ENCODE measurements around the gene NKX3-2. TPM values are rescaled to one million over a fixed set of nuclear protein-coding genes. Genes with fewer than 3 reads are reported as not detected.
A peak's percentile ranks its signal among the peaks of the same experiment; 100 is the strongest.

NKX3-2 gene
- total RNA-seq (2021) (not detected in 2 replicates), Bru-seq, nascent RNA (not detected), BruChase-seq, experiment 1, labeled RNA remaining after a 2-hour chase (not detected), BruChase-seq, experiment 2, labeled RNA remaining after a 6-hour chase (not detected)
- long read RNA-seq, partial matches to known transcripts, result 1 of 1 reads
- long read RNA-seq, other reads (novel, unspliced or antisense), result 0 of 1 reads

DNA sequence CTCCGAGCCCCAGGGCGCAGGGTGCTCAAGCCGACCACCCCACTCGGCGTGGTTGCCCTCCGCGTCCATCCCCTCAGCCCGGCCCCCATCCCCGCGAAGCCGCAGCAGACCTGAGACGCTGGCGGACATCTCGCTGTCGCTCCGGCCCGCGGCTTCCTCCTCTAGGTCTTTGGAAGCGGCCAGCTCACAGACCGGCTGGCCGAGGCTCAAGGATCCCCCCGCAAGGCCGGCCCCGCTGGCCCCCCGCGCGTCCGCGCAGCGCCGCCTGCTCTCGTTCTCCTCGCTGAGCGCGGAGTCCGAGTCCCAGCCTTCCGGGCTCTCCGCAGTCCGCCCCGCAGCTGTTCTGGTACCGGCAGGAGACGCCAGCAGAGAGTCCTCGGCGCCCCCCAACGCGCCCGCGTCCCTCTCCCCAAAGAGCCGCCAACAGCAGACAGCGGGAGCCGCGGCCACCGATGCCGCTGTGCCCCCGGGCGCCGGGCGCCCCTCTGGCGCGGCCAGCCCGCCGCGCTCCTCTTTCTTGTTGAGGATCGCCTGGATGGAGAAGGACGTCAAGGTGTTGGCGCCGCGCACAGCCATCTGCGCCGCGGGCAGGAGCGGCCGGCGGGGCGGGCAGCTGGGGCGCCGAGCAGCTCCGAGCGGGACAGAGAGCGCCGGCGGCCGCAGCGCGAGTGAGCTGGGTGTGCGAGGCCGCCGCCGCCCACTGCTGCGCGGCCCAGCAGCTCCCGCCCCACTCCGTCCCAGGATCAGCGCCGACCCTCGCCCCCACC is at the start of gene NKX3-2:
NKX3-2 (minus strand) TSS at position 670 of the 767 bp plus-strand sequence; CDS start at position 576, 94 bp downstream.
- no peaks in the 10 kb centered on the region for H3K36me3 ChIP-seq (ENCODE audit: low read depth)
- H3K27me3 ChIP-seq (ENCODE audit: insufficient read depth, low read depth), result peaks cover 11% of the 10 kb centered on the region; the same call in 1 of the 2 replicates
- ChIA-PET POLR2A (ENCODE audit: unreplicated experiment) (no interaction called here), CTCF (no interaction called here)
- no peaks in the 10 kb centered on the region for H3F3A ChIP-seq (ENCODE audit: insufficient read depth, low read depth)
- H3K4me3 ChIP-seq, result peak within 1 kb of the TSS; percentile 62; the same call in 1 of the 2 replicates
- DNase-seq, result peak in 1 of 2 experiments; percentile 11
- no peak within 1 kb of the TSS for H3K27ac ChIP-seq
- no TSS peak for BruUV-seq (replicated peaks)
- no peaks in the 10 kb centered on the region for H4K20me1 ChIP-seq (ENCODE audit: insufficient read depth)
- H3K9me2 ChIP-seq (ENCODE audit: insufficient read depth), result no peaks in the 10 kb centered on the region
- peaks cover 5% of the 10 kb centered on the region; the same call in 1 of the 2 replicates for H3K4me1 ChIP-seq (replicated peaks; ENCODE audit: insufficient read depth)
- H3K79me2 ChIP-seq (ENCODE audit: low read depth), result no peaks in the 10 kb centered on the region
- H3K4me2 ChIP-seq, result peak within 1 kb of the TSS; percentile 90
- intact Hi-C loops (cut with micrococcal nuclease; ENCODE audit: unreplicated experiment), result loop anchor here (1.0 kb wide), 1 partner anchor 60 kb away; the partner anchor contains the start of gene RAB28
- H3K9me3 ChIP-seq (ENCODE audit: insufficient read depth, low read depth), result no peaks in the 10 kb centered on the region
- TF ChIP-seq, protein P1, sequence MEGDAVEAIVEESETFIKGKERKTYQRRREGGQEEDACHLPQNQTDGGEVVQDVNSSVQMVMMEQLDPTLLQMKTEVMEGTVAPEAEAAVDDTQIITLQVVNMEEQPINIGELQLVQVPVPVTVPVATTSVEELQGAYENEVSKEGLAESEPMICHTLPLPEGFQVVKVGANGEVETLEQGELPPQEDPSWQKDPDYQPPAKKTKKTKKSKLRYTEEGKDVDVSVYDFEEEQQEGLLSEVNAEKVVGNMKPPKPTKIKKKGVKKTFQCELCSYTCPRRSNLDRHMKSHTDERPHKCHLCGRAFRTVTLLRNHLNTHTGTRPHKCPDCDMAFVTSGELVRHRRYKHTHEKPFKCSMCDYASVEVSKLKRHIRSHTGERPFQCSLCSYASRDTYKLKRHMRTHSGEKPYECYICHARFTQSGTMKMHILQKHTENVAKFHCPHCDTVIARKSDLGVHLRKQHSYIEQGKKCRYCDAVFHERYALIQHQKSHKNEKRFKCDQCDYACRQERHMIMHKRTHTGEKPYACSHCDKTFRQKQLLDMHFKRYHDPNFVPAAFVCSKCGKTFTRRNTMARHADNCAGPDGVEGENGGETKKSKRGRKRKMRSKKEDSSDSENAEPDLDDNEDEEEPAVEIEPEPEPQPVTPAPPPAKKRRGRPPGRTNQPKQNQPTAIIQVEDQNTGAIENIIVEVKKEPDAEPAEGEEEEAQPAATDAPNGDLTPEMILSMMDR (conservative IDR thresholded peaks at IDR 0.05), result no peak
- TF ChIP-seq EZH2 (IDR thresholded peaks at IDR 0.05; ENCODE audit: low read depth), result no peak
- peak within 1 kb of the TSS; percentile 79 for H2AFZ ChIP-seq

DNA sequence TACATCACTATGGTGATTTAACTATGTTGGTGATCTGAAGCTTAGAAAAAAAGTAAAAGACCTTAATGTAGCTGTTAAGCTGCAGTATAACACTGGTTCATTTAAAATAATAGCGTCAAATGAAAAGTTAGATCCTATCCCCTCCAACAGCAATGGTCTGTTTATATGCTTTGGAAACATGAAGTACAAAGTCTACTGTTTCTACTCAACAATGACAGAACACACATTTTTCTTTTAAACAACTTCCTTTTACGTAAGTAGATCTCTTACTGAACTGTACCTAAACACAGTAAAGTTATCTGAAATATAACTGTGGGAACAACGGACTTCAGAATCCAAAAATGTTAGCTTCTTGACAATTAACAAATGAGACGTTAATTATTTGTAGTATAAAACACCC is 47.9 kb upstream of the NKX3-2 start:
- Histone ChIP-seq H3K4me1 (replicated peaks; ENCODE audit: insufficient read depth) (no peaks in the 10 kb centered on the region), H4K20me1 (ENCODE audit: insufficient read depth) (no peaks in the 10 kb centered on the region), H3K4me2 (no peak overlapping the region), H2AFZ (no peak overlapping the region), H3K27me3 (ENCODE audit: insufficient read depth, low read depth) (no peaks in the 10 kb centered on the region), H3K27ac (no peak overlapping the region), H3K4me3 (no peak overlapping the region), H3K36me3 (ENCODE audit: low read depth) (peaks cover 13% of the 10 kb centered on the region; the same call in 1 of the 2 replicates), H3F3A (ENCODE audit: insufficient read depth, low read depth) (no peaks in the 10 kb centered on the region), H3K79me2 (ENCODE audit: low read depth) (no peaks in the 10 kb centered on the region), H3K9me3 (ENCODE audit: insufficient read depth, low read depth) (no peaks in the 10 kb centered on the region), H3K9me2 (ENCODE audit: insufficient read depth) (no peaks in the 10 kb centered on the region)
- DNase-seq, result no peak
- TF ChIP-seq, protein P1 (conservative IDR thresholded peaks at IDR 0.05), result no peak
- TF ChIP-seq EZH2 (IDR thresholded peaks at IDR 0.05; ENCODE audit: low read depth), result no peak
- intact Hi-C loops (cut with micrococcal nuclease; ENCODE audit: unreplicated experiment), result no loop called here
- BruUV-seq (replicated peaks), result no TSS peak
- ChIA-PET POLR2A (ENCODE audit: unreplicated experiment) (no interaction called here), CTCF (no interaction called here)

DNA sequence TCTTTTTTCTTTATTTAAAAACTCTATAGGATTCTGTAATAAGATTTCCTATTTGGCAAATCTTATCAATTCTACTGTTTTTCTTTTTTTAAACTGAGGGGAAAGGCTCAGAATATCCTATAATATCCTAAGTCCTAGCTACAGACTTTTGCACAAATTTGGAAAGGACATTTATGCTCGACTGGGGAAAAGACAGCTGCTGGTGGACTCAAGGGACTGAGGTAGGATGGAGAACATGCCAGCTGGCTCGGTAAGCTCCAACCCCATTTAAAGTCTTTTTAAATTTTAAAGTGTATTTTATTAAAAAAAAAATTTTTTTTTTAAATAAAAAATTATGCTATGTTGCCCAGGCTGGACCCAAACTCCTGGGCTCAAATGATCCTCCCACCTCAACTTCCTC is 46.5 kb upstream of the NKX3-2 start:
- ChIA-PET POLR2A (ENCODE audit: unreplicated experiment) (no interaction called here), CTCF (no interaction called here)
- Histone ChIP-seq H3K4me2 (no peak overlapping the region), H3K36me3 (ENCODE audit: low read depth) (peaks cover 18% of the 10 kb centered on the region; the same call in 1 of the 2 replicates), H4K20me1 (ENCODE audit: insufficient read depth) (no peaks in the 10 kb centered on the region), H3K27me3 (ENCODE audit: insufficient read depth, low read depth) (no peaks in the 10 kb centered on the region), H3F3A (ENCODE audit: insufficient read depth, low read depth) (no peaks in the 10 kb centered on the region), H3K4me1 (replicated peaks; ENCODE audit: insufficient read depth) (no peaks in the 10 kb centered on the region), H2AFZ (no peak overlapping the region), H3K9me2 (ENCODE audit: insufficient read depth) (no peaks in the 10 kb centered on the region), H3K27ac (no peak overlapping the region), H3K79me2 (ENCODE audit: low read depth) (no peaks in the 10 kb centered on the region), H3K9me3 (ENCODE audit: insufficient read depth, low read depth) (no peaks in the 10 kb centered on the region), H3K4me3 (no peak overlapping the region)
- intact Hi-C loops (cut with micrococcal nuclease; ENCODE audit: unreplicated experiment), result no loop called here
- TF ChIP-seq EZH2 (IDR thresholded peaks at IDR 0.05; ENCODE audit: low read depth), result no peak
- TF ChIP-seq, protein P1 (conservative IDR thresholded peaks at IDR 0.05), result no peak
- DNase-seq, result no peak
- no TSS peak for BruUV-seq (replicated peaks)

Measured in PC-9 (cell line).